ENCODE measurements around the gene HS3ST2.

DNA sequence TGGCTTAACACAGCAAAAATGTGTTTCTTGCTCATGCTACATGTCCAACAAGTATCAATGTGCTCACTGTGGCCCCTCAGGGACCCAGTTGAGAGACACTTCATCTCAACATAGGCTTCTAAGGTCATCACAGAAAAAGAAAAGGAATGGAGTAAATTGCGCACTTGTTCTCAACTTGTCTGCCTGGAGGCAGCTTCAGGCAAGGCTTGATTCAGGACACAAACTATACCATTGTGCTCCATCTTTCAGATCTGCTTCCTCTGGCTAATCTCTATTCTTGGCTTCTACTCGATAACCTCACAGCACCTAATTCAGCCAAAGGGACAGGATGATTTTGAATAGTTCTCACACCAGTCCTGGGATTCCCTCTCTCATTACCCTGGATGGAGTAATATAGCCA is 35.6 kb downstream of the HS3ST2 start:
- TF ChIP-seq, protein P1, sequence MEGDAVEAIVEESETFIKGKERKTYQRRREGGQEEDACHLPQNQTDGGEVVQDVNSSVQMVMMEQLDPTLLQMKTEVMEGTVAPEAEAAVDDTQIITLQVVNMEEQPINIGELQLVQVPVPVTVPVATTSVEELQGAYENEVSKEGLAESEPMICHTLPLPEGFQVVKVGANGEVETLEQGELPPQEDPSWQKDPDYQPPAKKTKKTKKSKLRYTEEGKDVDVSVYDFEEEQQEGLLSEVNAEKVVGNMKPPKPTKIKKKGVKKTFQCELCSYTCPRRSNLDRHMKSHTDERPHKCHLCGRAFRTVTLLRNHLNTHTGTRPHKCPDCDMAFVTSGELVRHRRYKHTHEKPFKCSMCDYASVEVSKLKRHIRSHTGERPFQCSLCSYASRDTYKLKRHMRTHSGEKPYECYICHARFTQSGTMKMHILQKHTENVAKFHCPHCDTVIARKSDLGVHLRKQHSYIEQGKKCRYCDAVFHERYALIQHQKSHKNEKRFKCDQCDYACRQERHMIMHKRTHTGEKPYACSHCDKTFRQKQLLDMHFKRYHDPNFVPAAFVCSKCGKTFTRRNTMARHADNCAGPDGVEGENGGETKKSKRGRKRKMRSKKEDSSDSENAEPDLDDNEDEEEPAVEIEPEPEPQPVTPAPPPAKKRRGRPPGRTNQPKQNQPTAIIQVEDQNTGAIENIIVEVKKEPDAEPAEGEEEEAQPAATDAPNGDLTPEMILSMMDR (IDR thresholded peaks at IDR 0.05) = no peak
- TF ChIP-seq GATA2 (CRISPR knock-in tag; IDR thresholded peaks at IDR 0.05) (no peak), NFIC (IDR thresholded peaks at IDR 0.05; ENCODE audit: borderline replicate concordance) (no peak)
